KOPT-K1 (cell line): ENCODE results near the gene GPT2.

Experiments used
- H3K27ac ChIP-seq: fragments of 200-600 bp; sonication (generic); 2 replicates; pipeline ENCODE4 v1.5.1; 2016; ENCODE audit warnings: antibody characterized with exemption, mild to moderate bottlenecking, low read depth, low read length; ENCODE audit not compliant: poor library complexity, severe bottlenecking
- H3K36me3 ChIP-seq: fragments of 200-600 bp; sonication (generic); 2 replicates; pipeline ENCODE4 v1.5.1; 2017; ENCODE audit warnings: antibody characterized with exemption, mild to moderate bottlenecking, low read length, moderate library complexity; ENCODE audit not compliant: insufficient read depth
- H3K9me3 ChIP-seq: fragments of 200-600 bp; sonication (generic); 2 replicates; pipeline ENCODE4 v1.5.1; 2017; ENCODE audit warnings: antibody characterized with exemption, low read length, mild to moderate bottlenecking; ENCODE audit not compliant: insufficient read depth, poor library complexity, severe bottlenecking

The GPT2 gene

GRCh38 chr16:46900455-46901235 is 16.5 kb downstream of the GPT2 start:
- Histone ChIP-seq H3K36me3 (no peaks in the 10 kb centered on the region), H3K9me3 (no peaks in the 10 kb centered on the region), H3K27ac (no peak overlapping the region)

- Histone ChIP-seq H3K36me3 (no peaks in the 10 kb centered on the region), H3K9me3 (no peaks in the 10 kb centered on the region)
Measured at GRCh38 chr16:46901709-46902108, 17.5 kb downstream of the GPT2 start.

GRCh38 chr16:46903255-46903905 is 19.2 kb downstream of the GPT2 start:
- no peak overlapping the region for H3K27ac ChIP-seq
- no peaks in the 10 kb centered on the region for H3K36me3 ChIP-seq
- H3K9me3 ChIP-seq: no peaks in the 10 kb centered on the region

More at GRCh38 chr16:46901709-46902108, 17.5 kb downstream of the GPT2 start:
- no peak overlapping the region for H3K27ac ChIP-seq

GRCh38 chr16:46904471-46904870 is 20.3 kb downstream of the GPT2 start:
- Histone ChIP-seq H3K27ac (no peak overlapping the region), H3K9me3 (no peaks in the 10 kb centered on the region), H3K36me3 (no peaks in the 10 kb centered on the region)

GRCh38 chr16:46906360-46907060 is 22.3 kb downstream of the GPT2 start:
- H3K9me3 ChIP-seq: no peaks in the 10 kb centered on the region
- no peaks in the 10 kb centered on the region for H3K36me3 ChIP-seq
- no peak overlapping the region for H3K27ac ChIP-seq

- Histone ChIP-seq H3K36me3 (no peaks in the 10 kb centered on the region), H3K9me3 (no peaks in the 10 kb centered on the region), H3K27ac (no peak overlapping the region)
Measured at GRCh38 chr16:46907061-46907774, 23.1 kb downstream of the GPT2 start.

GRCh38 chr16:46908540-46909372 is 24.6 kb downstream of the GPT2 start:
- no peak overlapping the region for H3K27ac ChIP-seq
- H3K36me3 ChIP-seq: no peaks in the 10 kb centered on the region
- H3K9me3 ChIP-seq: no peaks in the 10 kb centered on the region

- Histone ChIP-seq H3K27ac (no peak overlapping the region), H3K36me3 (no peaks in the 10 kb centered on the region), H3K9me3 (no peaks in the 10 kb centered on the region)
Measured at GRCh38 chr16:46911038-46911437, 26.9 kb downstream of the GPT2 start.

GRCh38 chr16:46911650-46912049 is 27.5 kb downstream of the GPT2 start:
- H3K36me3 ChIP-seq: no peaks in the 10 kb centered on the region
- no peak overlapping the region for H3K27ac ChIP-seq
- no peaks in the 10 kb centered on the region for H3K9me3 ChIP-seq

- Histone ChIP-seq H3K9me3 (no peaks in the 10 kb centered on the region), H3K27ac (no peak overlapping the region), H3K36me3 (no peaks in the 10 kb centered on the region)
Measured at GRCh38 chr16:46914556-46915201, 30.5 kb downstream of the GPT2 start.

- H3K9me3 ChIP-seq: no peaks in the 10 kb centered on the region
- no peaks in the 10 kb centered on the region for H3K36me3 ChIP-seq
- no peak overlapping the region for H3K27ac ChIP-seq
Measured at GRCh38 chr16:46915483-46916025, 31.4 kb downstream of the GPT2 start.

- Histone ChIP-seq H3K9me3 (no peaks in the 10 kb centered on the region), H3K27ac (no peak overlapping the region), H3K36me3 (no peaks in the 10 kb centered on the region)
Measured at GRCh38 chr16:46916980-46917379, 32.8 kb downstream of the GPT2 start.

- Histone ChIP-seq H3K27ac (no peak overlapping the region), H3K36me3 (peaks cover 2% of the 10 kb centered on the region; the same call in 1 of the 2 replicates)
Measured at GRCh38 chr16:46918400-46918799, 34.2 kb downstream of the GPT2 start.

More at GRCh38 chr16:46918400-46918799, 34.2 kb downstream of the GPT2 start:
- H3K9me3 ChIP-seq: no peaks in the 10 kb centered on the region
